ENCODE measurements around the gene NCOA7.

The NCOA7 gene

GRCh38 chr6:125790358-125791150 lies at the start of gene NCOA7:
Gene NCOA7, plus strand, starts transcription at chr6:125790960. Its CDS starts 24,395 bp downstream, at chr6:125815355.
- Mint-ChIP-seq H3K9me3 (no peaks in the 10 kb centered on the region), H3K36me3 (ENCODE audit: low read depth) (peaks cover 39% of the 10 kb centered on the region), H3K4me3 (peak within 1 kb of the TSS; percentile 90), H3K27ac (peak within 1 kb of the TSS; percentile 95), H3K27me3 (no peaks in the 10 kb centered on the region), H3K4me1 (ENCODE audit: low read depth) (peaks cover 62% of the 10 kb centered on the region)

GRCh38 chr6:125741336-125741735 lies 49.4 kb upstream of the NCOA7 start:
- peaks cover 4% of the 10 kb centered on the region for H3K4me1 Mint-ChIP-seq (ENCODE audit: low read depth)
- H3K27me3 Mint-ChIP-seq: peaks cover 59% of the 10 kb centered on the region
- H3K27ac Mint-ChIP-seq: no peak overlapping the region
- no peaks in the 10 kb centered on the region for H3K9me3 Mint-ChIP-seq
- H3K36me3 Mint-ChIP-seq (ENCODE audit: low read depth): no peaks in the 10 kb centered on the region
- no peak overlapping the region for H3K4me3 Mint-ChIP-seq

- H3K9me3 Mint-ChIP-seq: no peaks in the 10 kb centered on the region
- no peak overlapping the region for H3K27ac Mint-ChIP-seq
- H3K27me3 Mint-ChIP-seq: peaks cover 61% of the 10 kb centered on the region
- no peak overlapping the region for H3K4me3 Mint-ChIP-seq
- no peaks in the 10 kb centered on the region for H3K36me3 Mint-ChIP-seq (ENCODE audit: low read depth)
- peaks cover 11% of the 10 kb centered on the region for H3K4me1 Mint-ChIP-seq (ENCODE audit: low read depth)
Measured at GRCh38 chr6:125742024-125742423, 48.7 kb upstream of the NCOA7 start.

- Mint-ChIP-seq H3K27ac (no peak overlapping the region), H3K4me1 (ENCODE audit: low read depth) (peaks cover 15% of the 10 kb centered on the region), H3K36me3 (ENCODE audit: low read depth) (no peaks in the 10 kb centered on the region), H3K4me3 (no peak overlapping the region), H3K9me3 (no peaks in the 10 kb centered on the region), H3K27me3 (peaks cover 55% of the 10 kb centered on the region)
Measured at GRCh38 chr6:125742464-125743120, 48.2 kb upstream of the NCOA7 start.

- peaks cover 19% of the 10 kb centered on the region for H3K4me1 Mint-ChIP-seq (ENCODE audit: low read depth)
- H3K27me3 Mint-ChIP-seq: peaks cover 59% of the 10 kb centered on the region
- H3K36me3 Mint-ChIP-seq (ENCODE audit: low read depth): no peaks in the 10 kb centered on the region
- no peak overlapping the region for H3K27ac Mint-ChIP-seq
- H3K4me3 Mint-ChIP-seq: no peak overlapping the region
- H3K9me3 Mint-ChIP-seq: no peaks in the 10 kb centered on the region
Measured at GRCh38 chr6:125743604-125744003, 47.2 kb upstream of the NCOA7 start.

GRCh38 chr6:125745281-125746018 lies 45.3 kb upstream of the NCOA7 start:
- Mint-ChIP-seq H3K36me3 (ENCODE audit: low read depth) (no peaks in the 10 kb centered on the region), H3K27me3 (peaks cover 59% of the 10 kb centered on the region), H3K27ac (no peak overlapping the region), H3K4me3 (no peak overlapping the region), H3K4me1 (ENCODE audit: low read depth) (peaks cover 33% of the 10 kb centered on the region), H3K9me3 (no peaks in the 10 kb centered on the region)

GRCh38 chr6:125746019-125746414 lies 44.7 kb upstream of the NCOA7 start:
- no peaks in the 10 kb centered on the region for H3K9me3 Mint-ChIP-seq
- H3K27ac Mint-ChIP-seq: no peak overlapping the region
- peaks cover 36% of the 10 kb centered on the region for H3K4me1 Mint-ChIP-seq (ENCODE audit: low read depth)
- H3K4me3 Mint-ChIP-seq: peak overlapping the region; percentile 86
- peaks cover 63% of the 10 kb centered on the region for H3K27me3 Mint-ChIP-seq
- H3K36me3 Mint-ChIP-seq (ENCODE audit: low read depth): no peaks in the 10 kb centered on the region

- peak overlapping the region; percentile 40 for H3K27ac Mint-ChIP-seq
- peaks cover 40% of the 10 kb centered on the region for H3K4me1 Mint-ChIP-seq (ENCODE audit: low read depth)
- H3K36me3 Mint-ChIP-seq (ENCODE audit: low read depth): no peaks in the 10 kb centered on the region
- no peaks in the 10 kb centered on the region for H3K9me3 Mint-ChIP-seq
- peak overlapping the region; percentile 86 for H3K4me3 Mint-ChIP-seq
- H3K27me3 Mint-ChIP-seq: peaks cover 71% of the 10 kb centered on the region
Measured at GRCh38 chr6:125746731-125747588, 43.8 kb upstream of the NCOA7 start.

- H3K4me1 Mint-ChIP-seq (ENCODE audit: low read depth): peaks cover 40% of the 10 kb centered on the region
- no peaks in the 10 kb centered on the region for H3K36me3 Mint-ChIP-seq (ENCODE audit: low read depth)
- peak overlapping the region; percentile 86 for H3K4me3 Mint-ChIP-seq
- H3K9me3 Mint-ChIP-seq: no peaks in the 10 kb centered on the region
- peaks cover 71% of the 10 kb centered on the region for H3K27me3 Mint-ChIP-seq
- no peak overlapping the region for H3K27ac Mint-ChIP-seq
Measured at GRCh38 chr6:125747589-125748405, 43.0 kb upstream of the NCOA7 start.

GRCh38 chr6:125748406-125749172 lies 42.2 kb upstream of the NCOA7 start:
- Mint-ChIP-seq H3K4me1 (ENCODE audit: low read depth) (peaks cover 40% of the 10 kb centered on the region), H3K27ac (peak overlapping the region; percentile 76), H3K9me3 (no peaks in the 10 kb centered on the region)

GRCh38 chr6:125749173-125749864 lies 41.4 kb upstream of the NCOA7 start, which contains the start of gene HEY2:
Gene HEY2, plus strand, starts transcription at chr6:125749632. Its CDS starts 145 bp downstream, at chr6:125749777.
- peak within 1 kb of the TSS; percentile 76 for H3K27ac Mint-ChIP-seq

More at GRCh38 chr6:125748406-125749172, 42.2 kb upstream of the NCOA7 start:
- H3K4me3 Mint-ChIP-seq: peak overlapping the region; percentile 84
- H3K27me3 Mint-ChIP-seq: peaks cover 76% of the 10 kb centered on the region
- H3K36me3 Mint-ChIP-seq (ENCODE audit: low read depth): no peaks in the 10 kb centered on the region

GRCh38 chr6:125749865-125750691 lies 40.7 kb upstream of the NCOA7 start:
- Mint-ChIP-seq H3K4me1 (ENCODE audit: low read depth) (peaks cover 40% of the 10 kb centered on the region), H3K27ac (peak overlapping the region; percentile 76), H3K36me3 (ENCODE audit: low read depth) (no peaks in the 10 kb centered on the region), H3K4me3 (peak overlapping the region; percentile 88), H3K9me3 (no peaks in the 10 kb centered on the region), H3K27me3 (peaks cover 74% of the 10 kb centered on the region)

More at GRCh38 chr6:125749173-125749864, 41.4 kb upstream of the NCOA7 start, which contains the start of gene HEY2:
- Mint-ChIP-seq H3K4me3 (peak within 1 kb of the TSS; percentile 88), H3K27me3 (peaks cover 74% of the 10 kb centered on the region), H3K4me1 (ENCODE audit: low read depth) (peaks cover 40% of the 10 kb centered on the region), H3K9me3 (no peaks in the 10 kb centered on the region), H3K36me3 (ENCODE audit: low read depth) (no peaks in the 10 kb centered on the region)

All from stimulated activated naive CD8-positive, alpha-beta T cell treated with anti-CD3 and anti-CD28 coated beads, Interleukin-15, Interleukin-2, amounts not matched to agents 100 ng/mL and 50 ng/mL, for 24 hours (primary cell).